ENCODE data around the gene IL18.

The IL18 gene

DNA sequence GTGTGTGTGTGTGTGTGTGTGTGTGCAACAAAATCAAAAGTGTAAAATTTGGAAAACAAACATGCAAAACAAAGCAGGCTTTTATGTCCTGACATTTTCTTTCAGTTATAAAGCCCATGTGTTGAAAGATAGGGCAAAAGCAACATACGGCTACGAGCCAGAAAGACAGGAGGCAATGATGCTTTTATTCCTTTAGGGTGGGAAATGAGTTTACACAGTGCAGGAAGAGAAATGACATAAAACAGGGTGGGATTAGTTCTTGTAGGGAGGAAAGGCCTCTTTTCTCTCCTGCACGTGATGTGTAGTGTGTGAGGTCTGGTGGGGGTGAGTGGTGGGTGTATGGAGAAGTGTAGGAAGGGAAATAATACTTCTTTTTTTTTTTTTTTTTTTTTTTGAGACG, 29.4 kb downstream of the IL18 start:
- TF ChIP-seq, protein P1, sequence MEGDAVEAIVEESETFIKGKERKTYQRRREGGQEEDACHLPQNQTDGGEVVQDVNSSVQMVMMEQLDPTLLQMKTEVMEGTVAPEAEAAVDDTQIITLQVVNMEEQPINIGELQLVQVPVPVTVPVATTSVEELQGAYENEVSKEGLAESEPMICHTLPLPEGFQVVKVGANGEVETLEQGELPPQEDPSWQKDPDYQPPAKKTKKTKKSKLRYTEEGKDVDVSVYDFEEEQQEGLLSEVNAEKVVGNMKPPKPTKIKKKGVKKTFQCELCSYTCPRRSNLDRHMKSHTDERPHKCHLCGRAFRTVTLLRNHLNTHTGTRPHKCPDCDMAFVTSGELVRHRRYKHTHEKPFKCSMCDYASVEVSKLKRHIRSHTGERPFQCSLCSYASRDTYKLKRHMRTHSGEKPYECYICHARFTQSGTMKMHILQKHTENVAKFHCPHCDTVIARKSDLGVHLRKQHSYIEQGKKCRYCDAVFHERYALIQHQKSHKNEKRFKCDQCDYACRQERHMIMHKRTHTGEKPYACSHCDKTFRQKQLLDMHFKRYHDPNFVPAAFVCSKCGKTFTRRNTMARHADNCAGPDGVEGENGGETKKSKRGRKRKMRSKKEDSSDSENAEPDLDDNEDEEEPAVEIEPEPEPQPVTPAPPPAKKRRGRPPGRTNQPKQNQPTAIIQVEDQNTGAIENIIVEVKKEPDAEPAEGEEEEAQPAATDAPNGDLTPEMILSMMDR (conservative IDR thresholded peaks at IDR 0.05; ENCODE audit: low read depth, low read length), result no peak
- no peak for DNase-seq (ENCODE audit: low read depth)
- H3K4me3 ChIP-seq (ENCODE audit: low read depth, low read length), result no peak overlapping the region

DNA sequence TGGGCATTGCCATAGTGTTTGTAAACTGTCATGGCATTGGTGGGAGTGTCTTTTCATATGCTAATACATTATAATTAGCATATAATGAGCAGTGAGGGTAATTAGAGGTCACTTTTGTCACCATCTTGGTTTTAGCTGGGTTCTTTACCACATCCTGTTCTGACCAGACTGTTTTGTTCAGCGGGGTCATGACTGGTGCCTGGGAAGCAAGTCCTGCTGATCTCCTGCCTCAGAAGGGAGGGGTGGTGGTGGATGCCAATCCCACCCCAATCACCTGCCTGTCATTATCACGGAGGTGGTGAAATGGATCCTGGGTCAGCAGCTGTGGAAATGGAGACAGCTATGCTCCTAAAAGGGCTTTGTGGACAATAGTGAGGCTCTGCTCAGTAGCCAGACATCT, 31.2 kb downstream of the IL18 start:
- no peak for DNase-seq (ENCODE audit: low read depth)
- no peak overlapping the region for H3K4me3 ChIP-seq (ENCODE audit: low read depth, low read length)
- TF ChIP-seq, protein P1 (conservative IDR thresholded peaks at IDR 0.05; ENCODE audit: low read depth, low read length), result no peak

DNA sequence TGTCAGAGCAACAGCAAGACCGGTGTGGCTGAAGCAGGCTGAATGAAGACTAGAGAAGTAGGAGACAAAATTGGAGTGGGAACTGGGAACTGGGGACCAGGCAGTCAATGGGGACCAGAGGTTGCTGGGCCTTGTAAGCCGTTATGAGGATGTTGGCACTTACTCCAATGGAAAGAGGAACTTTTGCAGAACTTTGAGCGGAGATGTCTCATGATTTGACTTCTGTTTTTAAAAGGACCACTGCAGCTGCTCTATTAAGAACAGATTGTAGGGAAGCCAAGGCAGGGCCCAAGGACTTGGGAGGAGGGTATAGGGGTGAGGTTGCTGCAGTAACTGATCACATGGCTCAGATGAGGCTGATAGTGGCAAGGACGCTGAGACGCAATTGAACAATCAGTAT, 34.2 kb downstream of the IL18 start:
- no peak overlapping the region for H3K4me3 ChIP-seq (ENCODE audit: low read depth, low read length)
- DNase-seq (ENCODE audit: low read depth), result no peak
- TF ChIP-seq, protein P1 (conservative IDR thresholded peaks at IDR 0.05; ENCODE audit: low read depth, low read length), result no peak

DNA sequence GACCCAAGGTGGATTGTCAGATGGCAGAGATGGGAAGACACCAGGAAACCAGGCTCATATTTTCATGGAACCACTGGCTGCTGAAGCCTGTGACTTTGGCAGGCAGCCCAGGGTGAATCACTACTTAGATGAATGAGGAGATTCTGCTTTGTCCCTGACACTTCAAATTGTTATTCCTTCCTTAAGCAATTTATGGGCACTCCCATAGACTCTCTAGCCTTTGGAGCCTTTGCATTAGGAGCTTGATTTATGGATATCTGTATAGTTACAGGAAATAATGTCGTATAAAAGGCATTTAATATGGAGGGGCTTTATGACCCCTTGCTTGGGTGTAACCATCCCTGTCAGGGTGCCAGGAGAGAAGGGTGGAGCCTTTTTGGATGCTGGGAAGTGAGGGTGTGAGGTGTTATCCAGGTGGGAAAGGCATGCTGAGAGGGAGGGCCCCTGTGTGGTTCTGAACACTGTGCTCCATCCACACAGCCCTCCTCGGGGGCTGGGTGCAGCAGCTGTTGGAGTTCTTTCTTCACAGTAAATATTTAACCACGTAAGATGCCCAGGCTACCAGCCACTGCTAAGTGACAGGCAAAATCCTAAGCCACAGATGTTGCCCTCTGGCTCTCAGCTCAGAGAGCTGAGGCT, 35.3 kb downstream of the IL18 start:
- DNase-seq (ENCODE audit: low read depth), result peak; percentile 76
- TF ChIP-seq, protein P1 (conservative IDR thresholded peaks at IDR 0.05; ENCODE audit: low read depth, low read length), result no peak
- no peak overlapping the region for H3K4me3 ChIP-seq (ENCODE audit: low read depth, low read length)

DNA sequence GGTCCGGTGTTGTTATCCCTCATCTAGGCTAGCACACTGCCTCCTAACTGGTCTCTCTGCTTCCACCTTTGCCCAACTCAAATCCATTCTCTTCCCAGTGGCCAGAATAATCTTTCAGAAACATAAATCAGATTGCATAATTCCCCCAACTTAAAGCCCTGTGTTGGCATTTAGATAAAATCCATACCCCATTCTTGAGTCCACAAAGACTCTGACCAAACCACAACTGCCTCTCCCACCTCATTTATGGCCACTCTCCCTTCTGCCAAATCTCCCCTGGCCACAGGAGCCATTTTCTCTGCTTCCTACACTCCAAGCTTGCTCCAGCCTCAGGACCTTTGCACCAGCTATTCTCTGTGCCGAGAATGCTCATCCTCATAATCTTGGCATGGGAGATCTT, 36.8 kb downstream of the IL18 start:
- no peak for DNase-seq (ENCODE audit: low read depth)
- no peak overlapping the region for H3K4me3 ChIP-seq (ENCODE audit: low read depth, low read length)
- TF ChIP-seq, protein P1 (conservative IDR thresholded peaks at IDR 0.05; ENCODE audit: low read depth, low read length), result no peak

DNA sequence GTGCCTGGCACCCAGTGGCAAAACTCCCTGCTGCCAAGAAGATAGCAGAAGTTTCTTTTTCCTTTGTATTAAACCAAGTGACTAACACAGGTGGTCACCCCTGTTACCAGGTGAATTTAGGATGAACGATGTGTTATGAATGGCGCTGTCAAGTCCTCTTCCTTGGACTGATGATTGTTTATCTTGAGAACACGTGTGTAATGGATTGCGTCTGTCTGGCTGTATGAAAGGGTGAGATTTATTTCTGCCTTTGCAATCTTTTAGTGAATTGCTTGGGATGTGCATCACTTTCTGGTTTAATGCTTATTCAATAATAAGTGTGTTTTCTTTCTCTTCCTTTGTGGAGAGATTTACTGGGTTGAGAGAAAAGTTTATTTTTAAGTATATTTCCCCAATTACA, 40.8 kb downstream of the IL18 start:
- no peak for DNase-seq (ENCODE audit: low read depth)
- TF ChIP-seq, protein P1 (conservative IDR thresholded peaks at IDR 0.05; ENCODE audit: low read depth, low read length), result no peak
- no peak overlapping the region for H3K4me3 ChIP-seq (ENCODE audit: low read depth, low read length)

DNA sequence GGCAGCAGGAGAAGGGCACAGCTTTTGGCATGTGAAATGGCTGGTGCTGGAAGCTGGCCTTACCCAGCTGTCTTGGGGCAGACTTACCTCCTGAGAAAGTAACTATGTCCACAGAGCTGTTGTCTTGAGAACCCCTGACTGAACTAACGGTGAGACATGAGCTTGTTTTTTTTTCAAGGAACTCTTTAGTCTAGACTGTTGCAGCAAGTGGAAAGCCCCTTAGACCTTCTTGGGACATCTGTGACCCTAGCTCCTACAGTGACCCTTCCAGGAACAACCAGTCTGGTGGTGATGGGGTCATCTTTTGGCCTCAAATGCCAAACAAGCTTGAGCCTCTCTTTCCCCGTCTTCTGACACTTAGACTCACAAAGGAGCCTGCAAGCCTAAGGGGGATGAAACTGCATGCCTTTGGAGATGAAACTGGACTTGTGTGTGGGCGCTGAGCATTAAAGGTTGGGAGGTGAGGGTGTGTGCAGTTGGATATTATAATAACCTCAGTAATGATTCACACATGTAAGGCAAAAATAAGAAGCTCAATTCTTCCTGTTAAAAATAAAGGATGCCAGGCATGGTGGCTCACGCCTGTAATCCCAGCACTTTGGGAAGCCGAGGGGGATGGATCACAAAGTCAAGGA, 41.8 kb downstream of the IL18 start:
- H3K4me3 ChIP-seq (ENCODE audit: low read depth, low read length), result no peak overlapping the region
- TF ChIP-seq, protein P1 (conservative IDR thresholded peaks at IDR 0.05; ENCODE audit: low read depth, low read length), result no peak
- peak; percentile 21 for DNase-seq (ENCODE audit: low read depth)

Data from choroid plexus epithelial cell (primary cell).